ENCODE results near the gene DMD. TPM values are rescaled to one million over a fixed set of nuclear protein-coding genes. Genes with fewer than 3 reads are reported as not detected.

Gene DMD
- total and polyA plus RNA-seq, 2 donors from 2014 or later, result 4.2 to 17.9 TPM

DNA sequence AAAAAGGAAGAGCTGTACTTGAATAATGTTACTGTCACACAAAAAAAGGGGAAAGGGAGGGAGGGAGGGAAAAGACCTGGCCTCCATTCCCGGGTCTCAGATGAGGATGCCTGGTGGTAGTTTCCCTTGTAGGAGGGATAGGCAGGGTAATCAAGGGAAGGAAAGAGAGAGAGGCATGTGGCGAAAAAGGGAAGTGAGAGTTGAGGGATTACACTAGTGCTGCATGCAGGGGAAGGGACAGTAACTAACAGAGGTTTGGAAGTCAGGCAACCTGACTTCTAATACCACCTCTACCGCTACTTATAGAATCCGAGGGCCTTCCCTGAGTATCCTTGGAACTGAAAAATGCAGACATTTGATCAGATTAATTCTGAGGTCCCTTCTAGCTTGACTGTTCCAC, 1317.8 kb downstream of the DMD start:
- TF ChIP-seq, protein P1, sequence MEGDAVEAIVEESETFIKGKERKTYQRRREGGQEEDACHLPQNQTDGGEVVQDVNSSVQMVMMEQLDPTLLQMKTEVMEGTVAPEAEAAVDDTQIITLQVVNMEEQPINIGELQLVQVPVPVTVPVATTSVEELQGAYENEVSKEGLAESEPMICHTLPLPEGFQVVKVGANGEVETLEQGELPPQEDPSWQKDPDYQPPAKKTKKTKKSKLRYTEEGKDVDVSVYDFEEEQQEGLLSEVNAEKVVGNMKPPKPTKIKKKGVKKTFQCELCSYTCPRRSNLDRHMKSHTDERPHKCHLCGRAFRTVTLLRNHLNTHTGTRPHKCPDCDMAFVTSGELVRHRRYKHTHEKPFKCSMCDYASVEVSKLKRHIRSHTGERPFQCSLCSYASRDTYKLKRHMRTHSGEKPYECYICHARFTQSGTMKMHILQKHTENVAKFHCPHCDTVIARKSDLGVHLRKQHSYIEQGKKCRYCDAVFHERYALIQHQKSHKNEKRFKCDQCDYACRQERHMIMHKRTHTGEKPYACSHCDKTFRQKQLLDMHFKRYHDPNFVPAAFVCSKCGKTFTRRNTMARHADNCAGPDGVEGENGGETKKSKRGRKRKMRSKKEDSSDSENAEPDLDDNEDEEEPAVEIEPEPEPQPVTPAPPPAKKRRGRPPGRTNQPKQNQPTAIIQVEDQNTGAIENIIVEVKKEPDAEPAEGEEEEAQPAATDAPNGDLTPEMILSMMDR (IDR thresholded peaks at IDR 0.05; ENCODE audit: borderline replicate concordance, extremely low read depth, insufficient read depth), result no peak
- H3K9me3 ChIP-seq (ENCODE audit: control insufficient read depth in 2 of 3, insufficient read depth in 1 of 3, low read length in 3 of 3), result no peaks in the 10 kb centered on the region
- DNase-seq (no peak), FAIRE-seq (no peak)
- no peak overlapping the region for H3K4me3 ChIP-seq (ENCODE audit: low read length in 3 of 3)
- H3K27me3 ChIP-seq (ENCODE audit: control insufficient read depth, insufficient read depth, low read length), result no peaks in the 10 kb centered on the region
- no peak overlapping the region for H3K9ac ChIP-seq (ENCODE audit: low read length in 3 of 3)
- H3K36me3 ChIP-seq (ENCODE audit: control insufficient read depth in 2 of 3, insufficient read depth in 3 of 3, low read length in 3 of 3), result no peaks in the 10 kb centered on the region
- H3K27ac ChIP-seq (ENCODE audit: low read depth in 2 of 2, low read length in 2 of 2), result no peak overlapping the region
- H3K4me1 ChIP-seq (ENCODE audit: control insufficient read depth in 2 of 3, insufficient read depth in 2 of 3, low read depth in 1 of 3, low read length in 3 of 3), result no peaks in the 10 kb centered on the region
- intact Hi-C loops (cut with DNase I), result no loop called here

DNA sequence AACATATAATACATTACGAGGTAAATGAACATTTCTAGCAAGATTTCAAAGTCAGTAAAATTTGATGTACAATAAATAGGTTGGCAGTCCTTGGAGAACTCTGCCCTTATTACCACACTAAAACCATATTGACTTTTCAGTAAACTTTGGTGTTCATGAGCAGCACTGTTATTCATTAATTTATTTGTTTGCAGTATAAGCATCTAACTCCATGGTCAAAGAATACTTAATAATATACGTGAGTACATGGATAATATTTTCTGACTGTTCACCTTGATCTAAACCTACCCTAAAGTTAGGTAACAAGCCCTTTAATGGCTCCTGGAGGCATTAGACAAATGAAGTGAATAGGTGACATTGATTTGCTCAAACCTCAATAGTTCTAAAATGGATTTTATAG, 1322.3 kb downstream of the DMD start:
- no peak for FAIRE-seq
- DNase-seq, result no peak
- intact Hi-C loops (cut with DNase I), result no loop called here

GRCh38 chrX:31884535-31884934, 1326.8 kb downstream of the DMD start:
- FAIRE-seq (peak; percentile 76), DNase-seq (no peak)
- Histone ChIP-seq H3K27me3 (ENCODE audit: control insufficient read depth, insufficient read depth, low read length) (no peaks in the 10 kb centered on the region), H3K9me3 (ENCODE audit: control insufficient read depth in 2 of 3, insufficient read depth in 1 of 3, low read length in 3 of 3) (no peaks in the 10 kb centered on the region), H3K4me1 (ENCODE audit: control insufficient read depth in 2 of 3, insufficient read depth in 2 of 3, low read depth in 1 of 3, low read length in 3 of 3) (no peaks in the 10 kb centered on the region), H3K27ac (ENCODE audit: low read depth in 2 of 2, low read length in 2 of 2) (no peak overlapping the region), H3K9ac (ENCODE audit: low read length in 3 of 3) (no peak overlapping the region), H3K4me3 (ENCODE audit: low read length in 3 of 3) (no peak overlapping the region), H3K36me3 (ENCODE audit: control insufficient read depth in 2 of 3, insufficient read depth in 3 of 3, low read length in 3 of 3) (no peaks in the 10 kb centered on the region)
- TF ChIP-seq, protein P1 (IDR thresholded peaks at IDR 0.05; ENCODE audit: borderline replicate concordance, extremely low read depth, insufficient read depth), result no peak
- intact Hi-C loops (cut with DNase I), result no loop called here

More for the DNA sequence above, 1322.3 kb downstream of the DMD start:
- Histone ChIP-seq H3K9ac (ENCODE audit: low read length in 3 of 3) (no peak overlapping the region), H3K4me1 (ENCODE audit: control insufficient read depth in 2 of 3, insufficient read depth in 2 of 3, low read depth in 1 of 3, low read length in 3 of 3) (no peaks in the 10 kb centered on the region), H3K4me3 (ENCODE audit: low read length in 3 of 3) (no peak overlapping the region), H3K27ac (ENCODE audit: low read depth in 2 of 2, low read length in 2 of 2) (no peak overlapping the region), H3K27me3 (ENCODE audit: control insufficient read depth, insufficient read depth, low read length) (no peaks in the 10 kb centered on the region), H3K36me3 (ENCODE audit: control insufficient read depth in 2 of 3, insufficient read depth in 3 of 3, low read length in 3 of 3) (no peaks in the 10 kb centered on the region), H3K9me3 (ENCODE audit: control insufficient read depth in 2 of 3, insufficient read depth in 1 of 3, low read length in 3 of 3) (no peaks in the 10 kb centered on the region)
- TF ChIP-seq, protein P1 (IDR thresholded peaks at IDR 0.05; ENCODE audit: borderline replicate concordance, extremely low read depth, insufficient read depth), result no peak

DNA sequence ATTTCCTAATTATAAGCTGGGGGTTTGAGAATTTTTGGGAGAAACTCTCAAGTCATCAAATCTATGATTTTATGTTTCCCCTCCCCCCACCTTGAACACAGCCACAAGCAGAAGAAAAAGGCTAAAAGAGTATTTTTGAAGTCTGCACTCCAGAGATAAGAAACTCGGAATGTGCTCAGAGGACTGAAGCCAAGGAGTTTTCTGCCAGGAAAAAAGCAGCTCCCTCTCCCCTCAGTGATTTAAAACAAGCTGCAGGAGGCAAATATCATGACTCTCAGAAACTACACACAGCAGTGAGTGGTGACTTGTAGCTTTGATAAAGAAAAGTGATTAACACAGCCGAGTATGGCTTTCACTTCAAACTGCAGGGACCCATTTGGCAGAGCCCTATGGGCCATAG, 1339.3 kb downstream of the DMD start:
- Histone ChIP-seq H3K27ac (ENCODE audit: low read depth in 2 of 2, low read length in 2 of 2) (no peak overlapping the region), H3K4me1 (ENCODE audit: control insufficient read depth in 2 of 3, insufficient read depth in 2 of 3, low read depth in 1 of 3, low read length in 3 of 3) (no peaks in the 10 kb centered on the region), H3K4me3 (ENCODE audit: low read length in 3 of 3) (no peak overlapping the region), H3K9ac (ENCODE audit: low read length in 3 of 3) (no peak overlapping the region), H3K27me3 (ENCODE audit: control insufficient read depth, insufficient read depth, low read length) (no peaks in the 10 kb centered on the region), H3K9me3 (ENCODE audit: control insufficient read depth in 2 of 3, insufficient read depth in 1 of 3, low read length in 3 of 3) (no peaks in the 10 kb centered on the region), H3K36me3 (ENCODE audit: control insufficient read depth in 2 of 3, insufficient read depth in 3 of 3, low read length in 3 of 3) (no peaks in the 10 kb centered on the region)
- TF ChIP-seq, protein P1 (IDR thresholded peaks at IDR 0.05; ENCODE audit: borderline replicate concordance, extremely low read depth, insufficient read depth), result no peak
- no peak for FAIRE-seq
- intact Hi-C loops (cut with DNase I), result no loop called here
- peak in 2 of 5 donors; percentile 22 to 50 for DNase-seq

All from kidney (tissue), 14 donors.